WTC11 (cell line): ENCODE measurements around the gene ZNF668. TPM values are rescaled to one million over a fixed set of nuclear protein-coding genes. Genes with fewer than 3 reads are reported as not detected.

Experiments used
- ATAC-seq: fragments of 200-7000 bp; cut with Tn5 transposase; 2 replicates; pipeline ENCODE4 v1.10.0; 2021; ENCODE audit warnings: mild to moderate bottlenecking, moderate library complexity
- CTCF ChIA-PET: fragments of 300-600 bp; sonication (Branson Sonifier 250); formaldehyde crosslinking; loops from one replicate; lab custom pipeline; 2021; ENCODE audit warnings: antibody characterized with exemption; lab: Charles Lee
- POLR2A ChIA-PET: fragments of 350-600 bp; sonication (Branson Sonifier 250); formaldehyde crosslinking; loops from one replicate; lab custom pipeline; 2021; ENCODE audit warnings: antibody characterized with exemption; lab: Charles Lee
- DNase-seq: peaks from one replicate; pipeline ENCODE4 v3.0.0; 2021; ENCODE audit warnings: low spot score
- H3K27ac Mint-ChIP-seq: 2 replicates; pipeline ENCODE4 v1.8.0; 2021; ENCODE audit warnings: mixed read lengths
- H3K27me3 Mint-ChIP-seq: 2 replicates; pipeline ENCODE4 v1.8.0; 2021; ENCODE audit warnings: low read depth, mild to moderate bottlenecking, moderate library complexity, mixed read lengths
- H3K36me3 Mint-ChIP-seq: 2 replicates; pipeline ENCODE4 v1.8.0; 2021; ENCODE audit warnings: mixed read lengths
- H3K4me1 Mint-ChIP-seq: 2 replicates; pipeline ENCODE4 v1.8.0; 2022; ENCODE audit warnings: mixed read lengths
- H3K4me3 Mint-ChIP-seq: 2 replicates; pipeline ENCODE4 v1.8.0; 2021; ENCODE audit warnings: mild to moderate bottlenecking, moderate library complexity, mixed read lengths
- H3K9me3 Mint-ChIP-seq: 2 replicates; pipeline ENCODE4 v1.8.0; 2021; ENCODE audit warnings: mixed read lengths
- AR ChIP-seq: fragments of 250-450 bp; sonication (Bioruptor Pico); IDR thresholded peaks from 2 replicates; pipeline ENCODE4 v1.9.0; 2021; ENCODE audit warnings: mild to moderate bottlenecking
- E2F4 ChIP-seq: sonication (generic); formaldehyde crosslinking; IDR thresholded peaks from 2 replicates; pipeline ENCODE4 v1.8.1; 2022; ENCODE audit warnings: low read depth, mild to moderate bottlenecking, moderate library complexity, missing genetic modification reagents, borderline replicate concordance
- ESRRA ChIP-seq: sonication (generic); formaldehyde crosslinking; IDR thresholded peaks from 2 replicates; pipeline ENCODE4 v1.8.1; 2022; ENCODE audit warnings: mild to moderate bottlenecking, missing genetic modification reagents, borderline replicate concordance
- FOXP1 ChIP-seq: sonication (generic); formaldehyde crosslinking; IDR thresholded peaks from 2 replicates; pipeline ENCODE4 v1.8.0; 2022; ENCODE audit warnings: missing genetic modification reagents, mild to moderate bottlenecking, moderate library complexity, borderline replicate concordance
- GRHL2 ChIP-seq: fragments of 250-450 bp; sonication (Bioruptor Pico); IDR thresholded peaks from 2 replicates; pipeline ENCODE4 v1.8.0; 2022; ENCODE audit warnings: mild to moderate bottlenecking, moderate library complexity; ENCODE audit not compliant: insufficient replicate concordance, severe bottlenecking
- HMGXB4 ChIP-seq: sonication (generic); formaldehyde crosslinking; IDR thresholded peaks from 2 replicates; pipeline ENCODE4 v1.8.1; 2023; ENCODE audit warnings: mild to moderate bottlenecking, moderate library complexity, missing genetic modification reagents
- NR1H2 ChIP-seq: sonication (generic); formaldehyde crosslinking; IDR thresholded peaks from 2 replicates; pipeline ENCODE4 v1.9.0; 2021; ENCODE audit warnings: mild to moderate bottlenecking, moderate library complexity, missing genetic modification reagents
- SMAD3 ChIP-seq: sonication (generic); formaldehyde crosslinking; IDR thresholded peaks from 2 replicates; pipeline ENCODE4 v1.8.0; 2022; ENCODE audit warnings: missing genetic modification reagents, mild to moderate bottlenecking, borderline replicate concordance
- ZBTB21 ChIP-seq: sonication (generic); formaldehyde crosslinking; IDR thresholded peaks from 2 replicates; pipeline ENCODE4 v1.8.1; 2023; ENCODE audit warnings: mild to moderate bottlenecking, missing genetic modification reagents, borderline replicate concordance
- ZNF263 ChIP-seq: sonication (generic); formaldehyde crosslinking; IDR thresholded peaks from 2 replicates; pipeline ENCODE4 v1.8.1; 2022; ENCODE audit warnings: low read depth, mild to moderate bottlenecking, moderate library complexity, missing genetic modification reagents
- ZNF396 ChIP-seq: fragments of 250-450 bp; sonication (Bioruptor Pico); IDR thresholded peaks from 2 replicates; pipeline ENCODE4 v1.8.0; 2021; ENCODE audit warnings: mild to moderate bottlenecking, moderate library complexity, borderline replicate concordance
- ZSCAN18 ChIP-seq: fragments of 250-450 bp; sonication (Bioruptor Pico); IDR thresholded peaks from 2 replicates; pipeline ENCODE4 v2.1.2; 2022; ENCODE audit warnings: mild to moderate bottlenecking, moderate library complexity
- total RNA-seq: library from RNA; stranded (reverse); gene quantifications from 3 replicates; pipeline ENCODE4 v1.2.3, GENCODE V29; 2021

Gene ZNF668
- total RNA-seq, 1 experiment from 2014 or later: 17.3 TPM

- peak overlapping the region; percentile 90 for H3K4me3 Mint-ChIP-seq
- H3K36me3 Mint-ChIP-seq: peaks cover 27% of the 10 kb centered on the region
- ChIA-PET POLR2A (no interaction called here), CTCF (no interaction called here)
- H3K4me1 Mint-ChIP-seq: peaks cover 19% of the 10 kb centered on the region
- no peak for ATAC-seq
- no peak for DNase-seq
- TF ChIP-seq AR (CRISPR knock-in tag) (no peak), ZSCAN18 (CRISPR knock-in tag) (no peak), GRHL2 (CRISPR knock-in tag) (no peak), SMAD3 (CRISPR knock-in tag) (no peak), E2F4 (CRISPR knock-in tag) (no peak), ESRRA (CRISPR knock-in tag) (no peak), NR1H2 (CRISPR knock-in tag) (no peak), FOXP1 (CRISPR knock-in tag) (no peak), ZBTB21 (CRISPR knock-in tag) (no peak), ZNF396 (CRISPR knock-in tag) (no peak)
- TF ChIP-seq, all 79 proteins: peak for 0
- Mint-ChIP-seq H3K27ac (no peak overlapping the region), H3K27me3 (no peaks in the 10 kb centered on the region), H3K9me3 (no peaks in the 10 kb centered on the region)
Measured at GRCh38 chr16:31076319-31076718, 2.3 kb upstream of the ZNF668 start.

DNA sequence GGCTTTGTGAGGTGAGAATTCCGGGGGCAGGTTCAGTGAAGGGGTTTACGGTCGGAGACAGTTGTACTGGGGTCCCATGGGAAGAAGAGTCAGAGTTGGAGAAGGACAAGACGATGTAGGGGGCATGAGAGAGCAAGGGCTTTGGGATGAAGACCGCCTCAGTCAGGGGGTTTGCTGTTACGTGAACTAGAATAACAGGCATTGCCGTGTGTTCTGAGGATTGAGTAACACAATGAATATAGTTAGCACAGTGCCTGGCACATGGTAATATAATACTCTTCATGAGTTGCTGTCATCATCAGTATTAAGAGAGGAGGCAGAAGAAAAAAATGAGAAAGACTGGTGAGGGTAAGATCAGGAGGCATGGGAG, 759 bp upstream of the ZNF668 start:
- no peak for DNase-seq
- peak overlapping the region; percentile 95 for H3K27ac Mint-ChIP-seq
- H3K36me3 Mint-ChIP-seq: peaks cover 24% of the 10 kb centered on the region
- no peak for TF ChIP-seq ZNF263 (CRISPR knock-in tag)
- TF ChIP-seq HMGXB4 (CRISPR knock-in tag): 0 out of 2 replicates have a peak, but pooled peaks have one; percentile 0
- TF ChIP-seq, all 79 proteins: peak for 1
- CTCF ChIA-PET: interaction anchor here (1.0 to 2.4 kb wide), 8 partner anchors 20 to 386 kb away, joined by 4 to 22 read pairs (median 9); partner anchors contain the start of genes HSD3B7, VKORC1 and ZNF843
- ATAC-seq: no peak
- Mint-ChIP-seq H3K9me3 (no peaks in the 10 kb centered on the region), H3K4me1 (peaks cover 19% of the 10 kb centered on the region), H3K4me3 (peak overlapping the region; percentile 90), H3K27me3 (no peaks in the 10 kb centered on the region)
- POLR2A ChIA-PET: interaction anchor here (0.7 to 1.7 kb wide), 8 partner anchors 9 to 105 kb away, joined by 3 to 13 read pairs (median 8); partner anchors contain the start of genes FUS, KAT8 and PRSS8
